WTC11 (cell line): Measurements from ENCODE around the gene P4HB. TPM values are rescaled to one million over a fixed set of nuclear protein-coding genes. Genes with fewer than 3 reads are reported as not detected.

Experiments used
- ATAC-seq: fragments of 200-7000 bp; cut with Tn5 transposase; 2 replicates; pipeline ENCODE4 v1.10.0; 2021; ENCODE audit warnings: mild to moderate bottlenecking, moderate library complexity
- CTCF ChIA-PET: fragments of 300-600 bp; sonication (Branson Sonifier 250); formaldehyde crosslinking; loops from one replicate; lab custom pipeline; 2021; ENCODE audit warnings: antibody characterized with exemption; lab: Charles Lee
- POLR2A ChIA-PET: fragments of 350-600 bp; sonication (Branson Sonifier 250); formaldehyde crosslinking; loops from one replicate; lab custom pipeline; 2021; ENCODE audit warnings: antibody characterized with exemption; lab: Charles Lee
- DNase-seq: peaks from one replicate; pipeline ENCODE4 v3.0.0; 2021; ENCODE audit warnings: low spot score
- H3K27ac Mint-ChIP-seq: 2 replicates; pipeline ENCODE4 v1.8.0; 2021; ENCODE audit warnings: mixed read lengths
- H3K27me3 Mint-ChIP-seq: 2 replicates; pipeline ENCODE4 v1.8.0; 2021; ENCODE audit warnings: low read depth, mild to moderate bottlenecking, moderate library complexity, mixed read lengths
- H3K36me3 Mint-ChIP-seq: 2 replicates; pipeline ENCODE4 v1.8.0; 2021; ENCODE audit warnings: mixed read lengths
- H3K4me1 Mint-ChIP-seq: 2 replicates; pipeline ENCODE4 v1.8.0; 2022; ENCODE audit warnings: mixed read lengths
- H3K4me3 Mint-ChIP-seq: 2 replicates; pipeline ENCODE4 v1.8.0; 2021; ENCODE audit warnings: mild to moderate bottlenecking, moderate library complexity, mixed read lengths
- H3K9me3 Mint-ChIP-seq: 2 replicates; pipeline ENCODE4 v1.8.0; 2021; ENCODE audit warnings: mixed read lengths
- E2F1 ChIP-seq: sonication (generic); formaldehyde crosslinking; IDR thresholded peaks from 2 replicates; pipeline ENCODE4 v1.8.0; 2022; ENCODE audit warnings: mild to moderate bottlenecking, missing genetic modification reagents
- E2F4 ChIP-seq: sonication (generic); formaldehyde crosslinking; IDR thresholded peaks from 2 replicates; pipeline ENCODE4 v1.8.1; 2022; ENCODE audit warnings: low read depth, mild to moderate bottlenecking, moderate library complexity, missing genetic modification reagents, borderline replicate concordance
- ELF4 ChIP-seq: sonication (generic); formaldehyde crosslinking; IDR thresholded peaks from 2 replicates; pipeline ENCODE4 v1.8.1; 2022; ENCODE audit warnings: low read depth, mild to moderate bottlenecking, moderate library complexity, missing genetic modification reagents
- GABPB1 ChIP-seq: sonication (generic); formaldehyde crosslinking; IDR thresholded peaks from 2 replicates; pipeline ENCODE4 v1.8.1; 2023; ENCODE audit warnings: mild to moderate bottlenecking, missing genetic modification reagents
- KAT7 ChIP-seq: sonication (generic); formaldehyde crosslinking; IDR thresholded peaks from 2 replicates; pipeline ENCODE4 v1.8.1; 2023; ENCODE audit warnings: missing genetic modification reagents, mild to moderate bottlenecking, borderline replicate concordance
- RELA ChIP-seq: sonication (generic); formaldehyde crosslinking; IDR thresholded peaks from 2 replicates; pipeline ENCODE4 v1.8.1; 2022; ENCODE audit warnings: missing genetic modification reagents, mild to moderate bottlenecking, borderline replicate concordance
- SMAD4 ChIP-seq: sonication (generic); formaldehyde crosslinking; IDR thresholded peaks from 2 replicates; pipeline ENCODE4 v1.8.0; 2022; ENCODE audit warnings: mild to moderate bottlenecking, missing genetic modification reagents
- TCF7 ChIP-seq: sonication (generic); formaldehyde crosslinking; IDR thresholded peaks from 2 replicates; pipeline ENCODE4 v1.8.0; 2022; ENCODE audit warnings: mild to moderate bottlenecking, low read depth, missing genetic modification reagents, moderate library complexity
- ZNF232 ChIP-seq: sonication (generic); formaldehyde crosslinking; IDR thresholded peaks from 2 replicates; pipeline ENCODE4 v1.8.0; 2022; ENCODE audit warnings: mild to moderate bottlenecking, missing genetic modification reagents
- ZNF396 ChIP-seq: fragments of 250-450 bp; sonication (Bioruptor Pico); IDR thresholded peaks from 2 replicates; pipeline ENCODE4 v1.8.0; 2021; ENCODE audit warnings: mild to moderate bottlenecking, moderate library complexity, borderline replicate concordance
- total RNA-seq: library from RNA; stranded (reverse); gene quantifications from 3 replicates; pipeline ENCODE4 v1.2.3, GENCODE V29; 2021
- TF ChIP-seq, protein P1 (sequence below): sonication (generic); formaldehyde crosslinking; IDR thresholded peaks from 2 replicates; pipeline ENCODE4 v1.8.1; 2022; ENCODE audit warnings: missing genetic modification reagents, borderline replicate concordance
- TF ChIP-seq, protein P2 (sequence below): sonication (generic); formaldehyde crosslinking; IDR thresholded peaks from 2 replicates; pipeline ENCODE4 v1.8.1; 2023; ENCODE audit warnings: mild to moderate bottlenecking, missing genetic modification reagents, moderate library complexity
- TF ChIP-seq, protein P3 (sequence below): fragments of 250-450 bp; sonication (Bioruptor Pico); conservative IDR thresholded peaks from 2 replicates; pipeline ENCODE4 v1.9.0; 2021; ENCODE audit warnings: mild to moderate bottlenecking
- TF ChIP-seq, protein P4 (sequence below): sonication (generic); formaldehyde crosslinking; IDR thresholded peaks from 2 replicates; pipeline ENCODE4 v1.8.1; 2022; ENCODE audit warnings: low read depth, missing genetic modification reagents, borderline replicate concordance
- TF ChIP-seq, protein P5 (sequence below): sonication (generic); formaldehyde crosslinking; IDR thresholded peaks from 2 replicates; pipeline ENCODE4 v1.8.1; 2023; ENCODE audit warnings: mild to moderate bottlenecking, missing genetic modification reagents, moderate library complexity

Gene P4HB
- total RNA-seq, 1 experiment from 2014 or later, result 380 TPM

DNA sequence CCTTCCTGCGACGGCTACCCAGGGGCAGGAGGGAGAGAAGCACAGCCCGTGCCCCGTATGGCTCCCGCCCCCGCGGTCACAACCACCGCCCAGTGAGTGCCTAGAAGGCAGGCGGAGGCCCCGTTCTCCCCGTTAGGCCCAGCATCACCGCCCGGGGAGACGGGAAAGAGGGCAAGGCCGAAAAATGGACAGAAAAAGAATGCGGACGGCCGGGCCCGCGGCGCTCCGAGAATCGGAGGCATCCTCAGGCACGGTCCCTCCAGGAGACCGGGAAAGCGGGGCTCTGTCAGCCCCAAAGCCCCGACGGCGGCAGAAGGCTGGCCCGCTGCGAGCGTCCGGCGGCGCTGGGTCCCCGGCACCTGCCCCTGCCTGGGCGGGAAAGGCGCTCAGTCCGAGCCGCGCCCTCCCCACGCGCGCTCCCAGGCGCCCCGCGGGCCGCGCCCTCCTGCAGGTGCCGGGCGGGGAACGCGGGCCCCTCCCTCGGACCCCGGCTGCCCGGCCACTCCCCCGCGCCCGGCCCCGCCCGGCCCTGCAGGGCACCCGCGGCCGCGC lies 27.7 kb downstream of the P4HB start:
- ChIA-PET CTCF (interaction anchor here (0.8 to 2.9 kb wide), 6 partner anchors 11 to 188 kb away, joined by 3 to 7 read pairs (median 4); partner anchors contain the start of gene NOTUM), POLR2A (interaction anchor here (1.1 to 1.2 kb wide), 2 partner anchors 11 to 381 kb away, joined by 3 read pairs; partner anchors contain the start of gene CCDC57)
- ATAC-seq (peak; percentile 12), DNase-seq (peak; percentile 40)
- Mint-ChIP-seq H3K27me3 (no peaks in the 10 kb centered on the region), H3K4me1 (peaks cover 12% of the 10 kb centered on the region), H3K4me3 (peak overlapping the region; percentile 90), H3K27ac (0 out of 2 replicates have a peak overlapping the region, but pooled peaks have one; percentile 45), H3K36me3 (no peaks in the 10 kb centered on the region), H3K9me3 (no peaks in the 10 kb centered on the region)
- TF ChIP-seq ZNF232, result no peak
- TF ChIP-seq SMAD4 (CRISPR knock-in tag), result no peak
- TF ChIP-seq, protein P1, sequence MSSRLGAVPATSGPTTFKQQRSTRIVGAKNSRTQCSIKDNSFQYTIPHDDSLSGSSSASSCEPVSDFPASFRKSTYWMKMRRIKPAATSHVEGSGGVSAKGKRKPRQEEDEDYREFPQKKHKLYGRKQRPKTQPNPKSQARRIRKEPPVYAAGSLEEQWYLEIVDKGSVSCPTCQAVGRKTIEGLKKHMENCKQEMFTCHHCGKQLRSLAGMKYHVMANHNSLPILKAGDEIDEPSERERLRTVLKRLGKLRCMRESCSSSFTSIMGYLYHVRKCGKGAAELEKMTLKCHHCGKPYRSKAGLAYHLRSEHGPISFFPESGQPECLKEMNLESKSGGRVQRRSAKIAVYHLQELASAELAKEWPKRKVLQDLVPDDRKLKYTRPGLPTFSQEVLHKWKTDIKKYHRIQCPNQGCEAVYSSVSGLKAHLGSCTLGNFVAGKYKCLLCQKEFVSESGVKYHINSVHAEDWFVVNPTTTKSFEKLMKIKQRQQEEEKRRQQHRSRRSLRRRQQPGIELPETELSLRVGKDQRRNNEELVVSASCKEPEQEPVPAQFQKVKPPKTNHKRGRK (CRISPR knock-in tag), result no peak
- TF ChIP-seq ZNF396 (CRISPR knock-in tag), result no peak
- TF ChIP-seq KAT7 (CRISPR knock-in tag), result 0 out of 2 replicates have a peak, but pooled peaks have one; percentile 27
- TF ChIP-seq ELF4, result 0 out of 2 replicates have a peak, but pooled peaks have one; percentile 6

GRCh38 chr17:81831957-81832607 lies 28.3 kb downstream of the P4HB start:
- POLR2A ChIA-PET, result interaction anchor here (0.5 to 0.7 kb wide), 2 partner anchors 23 to 111 kb away, joined by 3 to 4 read pairs; no protein-coding TSS in a partner anchor
- 0 out of 2 replicates have a peak overlapping the region, but pooled peaks have one; percentile 45 for H3K27ac Mint-ChIP-seq
- peak overlapping the region; percentile 90 for H3K4me3 Mint-ChIP-seq
- ATAC-seq, result no peak
- CTCF ChIA-PET, result interaction anchor here (1.0 to 2.9 kb wide), 2 partner anchors 11 to 117 kb away, joined by 3 to 7 read pairs; no protein-coding TSS in a partner anchor
- no peaks in the 10 kb centered on the region for H3K36me3 Mint-ChIP-seq
- peaks cover 12% of the 10 kb centered on the region for H3K4me1 Mint-ChIP-seq
- no peak for DNase-seq
- TF ChIP-seq E2F1 (CRISPR knock-in tag), result no peak
- TF ChIP-seq, protein P2, sequence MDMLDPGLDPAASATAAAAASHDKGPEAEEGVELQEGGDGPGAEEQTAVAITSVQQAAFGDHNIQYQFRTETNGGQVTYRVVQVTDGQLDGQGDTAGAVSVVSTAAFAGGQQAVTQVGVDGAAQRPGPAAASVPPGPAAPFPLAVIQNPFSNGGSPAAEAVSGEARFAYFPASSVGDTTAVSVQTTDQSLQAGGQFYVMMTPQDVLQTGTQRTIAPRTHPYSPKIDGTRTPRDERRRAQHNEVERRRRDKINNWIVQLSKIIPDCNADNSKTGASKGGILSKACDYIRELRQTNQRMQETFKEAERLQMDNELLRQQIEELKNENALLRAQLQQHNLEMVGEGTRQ, result no peak
- TF ChIP-seq TCF7 (CRISPR knock-in tag), result no peak
- 0 out of 2 replicates have a peak, but pooled peaks have one; percentile 28 for TF ChIP-seq GABPB1 (CRISPR knock-in tag)
- 0 out of 2 replicates have a peak, but pooled peaks have one; percentile 8 for TF ChIP-seq KAT7 (CRISPR knock-in tag)
- H3K27me3 Mint-ChIP-seq, result no peaks in the 10 kb centered on the region
- H3K9me3 Mint-ChIP-seq, result no peaks in the 10 kb centered on the region

- no peaks in the 10 kb centered on the region for H3K27me3 Mint-ChIP-seq
- H3K36me3 Mint-ChIP-seq, result no peaks in the 10 kb centered on the region
- TF ChIP-seq, protein P3, sequence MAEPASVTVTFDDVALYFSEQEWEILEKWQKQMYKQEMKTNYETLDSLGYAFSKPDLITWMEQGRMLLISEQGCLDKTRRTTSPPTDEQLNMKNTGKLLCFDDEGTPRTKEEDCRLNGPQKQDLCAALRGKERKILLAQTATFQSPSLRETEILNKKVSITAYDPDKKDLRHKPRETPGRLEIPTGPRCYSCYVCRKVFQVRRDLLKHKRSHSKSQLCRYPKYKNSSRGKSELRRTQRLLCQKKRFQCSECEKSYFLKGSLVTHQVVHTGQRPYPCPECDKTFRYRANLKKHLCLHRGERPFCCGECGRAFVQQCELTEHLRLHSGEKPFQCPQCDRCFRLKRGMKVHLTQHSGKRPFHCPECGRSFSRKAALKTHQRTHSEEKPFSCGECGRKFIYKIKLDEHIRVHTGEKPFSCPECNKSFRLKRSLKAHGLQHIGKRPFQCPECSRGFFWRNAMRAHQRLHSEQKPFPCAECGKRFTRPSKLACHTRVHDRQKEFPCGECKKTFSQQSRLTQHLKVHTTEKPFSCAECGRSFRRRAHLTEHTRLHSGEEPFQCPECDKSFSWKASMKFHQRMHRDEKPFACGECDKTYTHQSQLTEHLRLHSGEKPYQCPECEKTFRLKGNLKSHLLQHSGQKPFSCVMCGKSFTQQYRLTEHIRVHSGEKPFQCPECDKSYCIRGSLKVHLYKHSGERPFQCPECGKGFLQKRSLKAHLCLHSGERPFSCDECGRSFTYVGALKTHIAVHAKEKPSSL (CRISPR knock-in tag), result no peak
- TF ChIP-seq RELA (CRISPR knock-in tag), result no peak
- TF ChIP-seq, protein P4, sequence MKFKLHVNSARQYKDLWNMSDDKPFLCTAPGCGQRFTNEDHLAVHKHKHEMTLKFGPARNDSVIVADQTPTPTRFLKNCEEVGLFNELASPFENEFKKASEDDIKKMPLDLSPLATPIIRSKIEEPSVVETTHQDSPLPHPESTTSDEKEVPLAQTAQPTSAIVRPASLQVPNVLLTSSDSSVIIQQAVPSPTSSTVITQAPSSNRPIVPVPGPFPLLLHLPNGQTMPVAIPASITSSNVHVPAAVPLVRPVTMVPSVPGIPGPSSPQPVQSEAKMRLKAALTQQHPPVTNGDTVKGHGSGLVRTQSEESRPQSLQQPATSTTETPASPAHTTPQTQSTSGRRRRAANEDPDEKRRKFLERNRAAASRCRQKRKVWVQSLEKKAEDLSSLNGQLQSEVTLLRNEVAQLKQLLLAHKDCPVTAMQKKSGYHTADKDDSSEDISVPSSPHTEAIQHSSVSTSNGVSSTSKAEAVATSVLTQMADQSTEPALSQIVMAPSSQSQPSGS, result no peak
- no peak for TF ChIP-seq E2F4 (CRISPR knock-in tag)
- TF ChIP-seq, protein P5, sequence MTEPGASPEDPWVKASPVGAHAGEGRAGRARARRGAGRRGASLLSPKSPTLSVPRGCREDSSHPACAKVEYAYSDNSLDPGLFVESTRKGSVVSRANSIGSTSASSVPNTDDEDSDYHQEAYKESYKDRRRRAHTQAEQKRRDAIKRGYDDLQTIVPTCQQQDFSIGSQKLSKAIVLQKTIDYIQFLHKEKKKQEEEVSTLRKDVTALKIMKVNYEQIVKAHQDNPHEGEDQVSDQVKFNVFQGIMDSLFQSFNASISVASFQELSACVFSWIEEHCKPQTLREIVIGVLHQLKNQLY (CRISPR knock-in tag), result no peak
Observed at GRCh38 chr17:81831563-81831956, 28.8 kb downstream of the P4HB start.

More at GRCh38 chr17:81831563-81831956, 28.8 kb downstream of the P4HB start:
- DNase-seq, result no peak
- peaks cover 12% of the 10 kb centered on the region for H3K4me1 Mint-ChIP-seq
- no peak for ATAC-seq
- no peak overlapping the region for H3K27ac Mint-ChIP-seq
- no peaks in the 10 kb centered on the region for H3K9me3 Mint-ChIP-seq
- CTCF ChIA-PET, result interaction anchor here (2.9 kb wide), 1 partner anchor 10 kb away, joined by 7 read pairs; no protein-coding TSS in a partner anchor
- POLR2A ChIA-PET, result interaction anchor here (0.5 to 0.7 kb wide), 3 partner anchors 12 to 110 kb away, joined by 3 to 7 read pairs (median 4); no protein-coding TSS in a partner anchor
- H3K4me3 Mint-ChIP-seq, result peak overlapping the region; percentile 90
